D721Med (cell line): ENCODE measurements around the gene PSMD9.
"Not testable (repeated sequence)": the region's sequence is repeated elsewhere in the genome, so short reads cannot be mapped to it uniquely, and the experiment has no call there.

ENCODE experiments used
- DNase-seq: peaks from one replicate; pipeline ENCODE4 v3.0.0; 2011; ENCODE audit warnings: low spot score; ENCODE audit not compliant: insufficient read length
- FAIRE-seq: peaks from 2 replicates; lab custom pipeline; 2011; peaks lifted over from hg19 to GRCh38; lab: Jason Lieb, UNC
- TF ChIP-seq, protein P1 (sequence below): IDR thresholded peaks from 2 replicates; pipeline ENCODE4 v1.5.1; 2012; ENCODE audit warnings: mild to moderate bottlenecking, control low read depth; ENCODE audit not compliant: insufficient read depth; ENCODE audit errors: missing control alignments

The PSMD9 gene

DNA sequence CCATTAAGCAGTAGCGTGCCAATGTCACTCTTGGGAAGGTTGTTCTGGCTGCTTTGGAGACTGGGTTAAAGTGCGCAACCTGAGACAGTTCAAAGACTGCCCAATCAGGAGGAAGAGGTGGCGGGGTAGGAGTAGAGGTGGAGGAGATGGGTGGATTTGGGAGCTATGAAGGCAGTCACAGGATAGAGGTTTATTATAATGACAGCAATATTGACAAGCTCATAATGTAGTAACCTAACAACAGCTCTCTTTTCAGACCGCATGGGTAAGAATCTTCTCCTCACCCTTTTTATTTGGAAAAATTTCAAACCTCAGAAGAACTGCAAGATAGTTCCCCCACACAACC lies 5.3 kb upstream of the PSMD9 start:
- TF ChIP-seq, protein P1, sequence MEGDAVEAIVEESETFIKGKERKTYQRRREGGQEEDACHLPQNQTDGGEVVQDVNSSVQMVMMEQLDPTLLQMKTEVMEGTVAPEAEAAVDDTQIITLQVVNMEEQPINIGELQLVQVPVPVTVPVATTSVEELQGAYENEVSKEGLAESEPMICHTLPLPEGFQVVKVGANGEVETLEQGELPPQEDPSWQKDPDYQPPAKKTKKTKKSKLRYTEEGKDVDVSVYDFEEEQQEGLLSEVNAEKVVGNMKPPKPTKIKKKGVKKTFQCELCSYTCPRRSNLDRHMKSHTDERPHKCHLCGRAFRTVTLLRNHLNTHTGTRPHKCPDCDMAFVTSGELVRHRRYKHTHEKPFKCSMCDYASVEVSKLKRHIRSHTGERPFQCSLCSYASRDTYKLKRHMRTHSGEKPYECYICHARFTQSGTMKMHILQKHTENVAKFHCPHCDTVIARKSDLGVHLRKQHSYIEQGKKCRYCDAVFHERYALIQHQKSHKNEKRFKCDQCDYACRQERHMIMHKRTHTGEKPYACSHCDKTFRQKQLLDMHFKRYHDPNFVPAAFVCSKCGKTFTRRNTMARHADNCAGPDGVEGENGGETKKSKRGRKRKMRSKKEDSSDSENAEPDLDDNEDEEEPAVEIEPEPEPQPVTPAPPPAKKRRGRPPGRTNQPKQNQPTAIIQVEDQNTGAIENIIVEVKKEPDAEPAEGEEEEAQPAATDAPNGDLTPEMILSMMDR, result no peak
- FAIRE-seq, result no peak
- no peak for DNase-seq

DNA sequence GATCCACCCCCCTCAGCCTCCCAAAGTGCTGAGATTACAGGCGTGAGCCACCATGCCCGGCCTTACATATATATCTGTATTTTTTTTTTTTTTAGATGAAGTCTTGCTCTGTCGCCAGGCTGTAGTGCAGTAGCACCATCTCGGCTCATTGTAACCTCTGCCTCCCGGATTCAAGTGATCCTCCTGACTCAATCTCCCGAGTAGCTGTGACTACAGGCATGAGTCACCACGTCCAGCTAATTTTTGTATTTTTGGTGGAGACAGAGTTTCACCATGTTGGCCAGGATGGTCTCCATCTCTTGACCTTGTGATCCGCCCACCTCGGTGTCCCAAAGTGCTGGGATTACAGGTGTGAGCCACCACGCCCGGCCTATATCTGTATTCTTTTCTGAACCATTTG lies 3.5 kb upstream of the PSMD9 start:
- DNase-seq, FAIRE-seq: not testable (repeated sequence)

DNA sequence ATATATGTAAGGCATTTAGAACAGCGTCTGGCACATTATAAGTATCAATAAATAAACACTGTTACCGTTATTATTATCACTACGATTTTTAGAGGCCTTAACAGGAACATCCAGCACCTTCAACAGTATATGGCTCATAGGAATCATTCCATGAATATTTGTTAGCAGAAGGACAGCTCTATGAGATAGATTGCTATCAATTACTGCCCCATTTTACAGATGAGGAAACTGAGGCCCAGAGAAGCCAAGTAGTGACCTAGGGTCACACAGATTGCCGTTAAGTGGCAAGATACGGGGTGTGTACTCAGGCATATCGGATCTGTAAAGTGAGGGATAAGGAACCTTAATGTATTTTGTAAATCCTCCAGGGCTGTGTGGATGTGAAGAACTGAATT lies 510 bp upstream of the PSMD9 start:
- FAIRE-seq (no peak), DNase-seq (no peak)
- TF ChIP-seq, protein P1, result no peak

DNA sequence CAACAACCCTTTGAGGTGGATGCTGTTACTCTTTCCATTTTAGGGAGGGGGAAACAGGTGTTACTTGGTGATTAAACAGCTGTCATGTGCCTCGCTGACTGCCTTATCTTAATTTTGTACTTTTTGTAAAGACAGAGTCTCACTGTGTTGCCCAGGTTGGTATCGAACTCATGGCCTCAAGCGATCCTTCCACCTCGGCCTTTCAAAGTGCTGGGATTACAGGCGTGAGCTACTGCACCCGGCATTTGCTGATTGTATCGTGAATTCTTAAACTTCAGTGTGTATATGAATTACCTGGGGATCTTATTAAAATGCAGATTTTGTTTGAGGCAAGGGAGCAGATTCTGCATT lies 659 bp downstream of the PSMD9 start:
- FAIRE-seq, result no peak
- no peak for DNase-seq
- TF ChIP-seq, protein P1, result no peak

DNA sequence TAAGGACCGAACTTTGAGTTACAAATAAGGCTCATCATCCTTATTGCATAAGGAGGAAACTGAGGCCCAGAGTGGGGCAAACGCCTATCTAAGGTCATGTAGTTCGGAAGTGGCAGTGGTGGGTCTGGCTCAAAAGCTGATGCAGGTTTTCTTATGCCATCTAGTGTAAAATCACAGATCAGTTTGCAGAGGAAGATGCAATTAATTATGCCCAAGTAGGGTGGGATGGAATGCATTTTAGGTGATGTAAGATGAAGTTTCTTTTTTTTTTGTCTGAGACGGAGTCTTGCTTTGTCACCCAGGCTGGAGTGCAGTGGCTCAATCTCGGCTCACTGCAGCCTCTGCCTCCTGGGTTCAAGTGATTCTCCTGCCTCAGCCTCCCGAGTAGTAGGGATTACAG lies 1.1 kb downstream of the PSMD9 start:
- not testable (repeated sequence) for DNase-seq, FAIRE-seq

DNA sequence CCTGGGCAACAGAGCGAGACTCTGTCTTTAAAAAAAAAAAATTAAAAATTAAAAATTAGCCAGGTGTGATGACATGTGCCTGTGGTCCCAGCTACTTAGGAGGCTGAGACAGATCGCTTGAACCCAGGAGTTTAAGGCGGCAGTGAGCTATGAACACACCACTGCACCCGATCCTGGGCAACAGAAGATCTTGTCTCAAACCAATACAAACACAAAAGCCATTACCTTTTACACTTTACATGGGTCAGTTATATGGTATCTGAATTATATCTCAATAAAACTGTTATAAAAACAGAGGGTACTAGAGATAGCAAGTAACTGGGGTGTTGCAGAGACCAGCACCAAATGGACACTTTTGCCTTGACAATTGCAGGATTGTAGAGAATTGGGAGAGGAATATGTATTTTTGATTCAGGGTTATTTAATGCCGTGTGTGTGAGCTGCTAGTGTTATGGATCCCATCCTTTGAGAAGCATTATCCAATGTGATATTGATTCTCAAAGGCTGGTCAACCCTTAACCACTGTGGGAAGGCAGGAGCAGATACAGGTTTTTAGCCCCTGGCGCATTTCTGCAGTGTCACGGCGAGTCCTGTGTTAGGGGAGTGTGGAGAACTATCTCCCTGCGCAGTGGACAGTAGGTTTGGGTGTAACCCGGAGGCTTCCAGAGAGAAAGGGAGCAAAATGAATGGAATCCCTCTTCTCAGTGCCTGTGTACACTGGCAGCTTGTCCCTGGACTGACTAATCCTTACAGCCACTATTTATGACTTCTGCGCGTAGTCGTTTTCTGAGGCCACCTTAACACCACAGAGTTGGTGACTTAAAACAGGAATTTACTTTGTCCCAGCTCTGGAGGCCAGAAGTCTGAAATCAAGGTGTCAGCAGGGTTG lies 4.3 kb downstream of the PSMD9 start:
- FAIRE-seq (no peak), DNase-seq (no peak)
- TF ChIP-seq, protein P1, result no peak

DNA sequence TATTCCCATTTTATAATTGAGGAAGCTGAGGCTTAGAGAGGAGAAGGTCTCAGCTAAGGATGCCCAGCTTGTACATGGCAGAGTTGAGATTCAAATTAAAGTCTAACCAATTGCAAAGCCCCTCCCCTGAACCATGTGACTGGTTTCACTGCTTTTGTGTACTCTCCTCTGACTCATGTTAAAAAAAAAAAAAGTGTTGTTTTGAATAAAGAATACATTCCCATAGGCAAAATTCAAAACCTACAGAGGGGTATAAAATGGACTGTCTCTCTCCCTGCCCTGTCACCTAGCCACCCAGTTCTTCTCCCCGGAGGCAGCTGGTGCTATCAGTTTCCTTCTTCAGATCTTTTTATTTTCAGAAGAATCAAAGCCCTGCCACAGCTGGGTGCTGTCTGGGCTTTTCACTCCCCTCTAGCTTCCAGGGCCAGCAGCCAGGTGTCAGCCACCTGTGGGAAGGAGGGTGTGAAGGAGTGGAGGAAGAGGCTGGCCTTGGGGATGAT lies 5.4 kb downstream of the PSMD9 start:
- no peak for DNase-seq
- TF ChIP-seq, protein P1, result no peak
- no peak for FAIRE-seq

DNA sequence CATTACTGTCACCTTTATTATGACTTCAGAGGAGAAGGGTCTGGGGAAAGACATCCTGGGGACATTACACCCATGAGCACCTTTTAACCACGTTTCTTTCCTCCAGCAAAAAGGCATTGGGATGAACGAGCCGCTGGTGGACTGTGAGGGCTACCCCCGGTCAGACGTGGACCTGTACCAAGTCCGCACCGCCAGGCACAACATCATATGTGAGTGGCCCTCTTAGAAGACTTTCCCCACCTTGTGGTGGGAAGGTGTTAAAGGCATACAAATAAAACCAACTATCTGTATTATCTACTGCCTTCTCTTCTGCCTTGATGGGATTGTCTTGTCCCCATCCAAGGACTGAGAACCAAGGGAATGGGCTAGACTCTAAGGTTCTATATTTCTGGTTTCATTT lies 6.0 kb downstream of the PSMD9 start:
- TF ChIP-seq, protein P1, result peak; percentile 15
- DNase-seq (no peak), FAIRE-seq (no peak)
